Endothelial cell of umbilical vein (primary cell): ENCODE data around the gene MUCL3.

Experiments used
- EZH2 ChIP-seq: IDR thresholded peaks from 2 replicates; pipeline ENCODE4 v1.6.1; 2012; ENCODE audit warnings: borderline replicate concordance, low read depth, mild to moderate bottlenecking, moderate library complexity, low read length, inconsistent platforms; ENCODE audit not compliant: severe bottlenecking
- GATA2 ChIP-seq: IDR thresholded peaks from 2 replicates; pipeline ENCODE4 v1.7.0; 2011; ENCODE audit warnings: low read depth, mild to moderate bottlenecking, moderate library complexity, mixed read lengths, low read length; ENCODE audit not compliant: insufficient read length, insufficient read depth
- TF ChIP-seq, protein P1 (sequence below), 2 donors: IDR thresholded peaks; 1 replicate in 1 of 2; 2 replicates in 1 of 2; pipeline ENCODE4 v1.5.1; 2011; ENCODE audit warnings: low read length in 2 of 2, mild to moderate bottlenecking in 2 of 2, moderate library complexity in 2 of 2, control low read depth in 1 of 2, inconsistent platforms in 1 of 2, low read depth in 1 of 2; ENCODE audit not compliant: insufficient read depth in 1 of 2; ENCODE audit errors: extremely low read depth in 1 of 2

DNA sequence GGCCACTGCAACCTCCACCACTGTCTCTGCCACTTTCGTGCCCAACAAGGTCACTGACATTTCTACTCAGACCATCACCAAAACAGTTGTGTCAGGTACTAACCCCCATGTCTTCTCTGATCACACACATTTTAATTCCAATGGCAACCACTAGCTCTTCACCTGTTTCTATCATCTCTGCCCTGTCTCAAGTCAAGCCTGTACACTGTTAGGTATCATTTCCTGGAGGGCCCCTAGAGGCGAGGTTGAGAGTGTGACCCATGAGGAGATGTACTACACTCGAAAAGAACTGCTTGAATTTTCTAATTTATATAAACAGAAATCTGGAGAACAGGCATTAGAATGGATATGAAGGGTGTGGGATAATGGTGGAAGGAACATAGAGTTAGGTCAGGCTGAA is 25.4 kb downstream of the MUCL3 start:
- TF ChIP-seq, protein P1, sequence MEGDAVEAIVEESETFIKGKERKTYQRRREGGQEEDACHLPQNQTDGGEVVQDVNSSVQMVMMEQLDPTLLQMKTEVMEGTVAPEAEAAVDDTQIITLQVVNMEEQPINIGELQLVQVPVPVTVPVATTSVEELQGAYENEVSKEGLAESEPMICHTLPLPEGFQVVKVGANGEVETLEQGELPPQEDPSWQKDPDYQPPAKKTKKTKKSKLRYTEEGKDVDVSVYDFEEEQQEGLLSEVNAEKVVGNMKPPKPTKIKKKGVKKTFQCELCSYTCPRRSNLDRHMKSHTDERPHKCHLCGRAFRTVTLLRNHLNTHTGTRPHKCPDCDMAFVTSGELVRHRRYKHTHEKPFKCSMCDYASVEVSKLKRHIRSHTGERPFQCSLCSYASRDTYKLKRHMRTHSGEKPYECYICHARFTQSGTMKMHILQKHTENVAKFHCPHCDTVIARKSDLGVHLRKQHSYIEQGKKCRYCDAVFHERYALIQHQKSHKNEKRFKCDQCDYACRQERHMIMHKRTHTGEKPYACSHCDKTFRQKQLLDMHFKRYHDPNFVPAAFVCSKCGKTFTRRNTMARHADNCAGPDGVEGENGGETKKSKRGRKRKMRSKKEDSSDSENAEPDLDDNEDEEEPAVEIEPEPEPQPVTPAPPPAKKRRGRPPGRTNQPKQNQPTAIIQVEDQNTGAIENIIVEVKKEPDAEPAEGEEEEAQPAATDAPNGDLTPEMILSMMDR (IDR thresholded peaks at IDR 0.05; ENCODE audit: extremely low read depth in 1 of 2, insufficient read depth in 1 of 2, low read depth in 1 of 2, low read length in 2 of 2): no peak
- TF ChIP-seq EZH2: no peak
- no peak for TF ChIP-seq GATA2
